ENCODE data around the gene PRKCB.
"Not testable (repeated sequence)": the region's sequence is repeated elsewhere in the genome, so short reads cannot be mapped to it uniquely, and the experiment has no call there.

Gene PRKCB

GRCh38 chr16:24007391-24007790 lies 171.6 kb downstream of the PRKCB start:
- no peak for DNase-seq (ENCODE audit: low spot score)

GRCh38 chr16:24007934-24008333 lies 172.2 kb downstream of the PRKCB start:
- DNase-seq (ENCODE audit: low spot score): no peak

GRCh38 chr16:24009098-24009497 lies 173.3 kb downstream of the PRKCB start:
- DNase-seq (ENCODE audit: low spot score): no peak

GRCh38 chr16:24009955-24010354 lies 174.2 kb downstream of the PRKCB start:
- DNase-seq (ENCODE audit: low spot score): no peak

- DNase-seq (ENCODE audit: low spot score): peak; percentile 93
These were observed 174.8 kb downstream of the PRKCB start for GRCh38 chr16:24010440-24011089.

GRCh38 chr16:24011237-24011636 lies 175.5 kb downstream of the PRKCB start:
- no peak for DNase-seq (ENCODE audit: low spot score)

- no peak for DNase-seq (ENCODE audit: low spot score)
These were observed 177.4 kb downstream of the PRKCB start for GRCh38 chr16:24013054-24013636.

GRCh38 chr16:24013864-24014645 lies 178.3 kb downstream of the PRKCB start:
- DNase-seq (ENCODE audit: low spot score): no peak

GRCh38 chr16:24014955-24015354 lies 179.2 kb downstream of the PRKCB start:
- not testable (repeated sequence) for DNase-seq (ENCODE audit: low spot score)

- no peak for DNase-seq (ENCODE audit: low spot score)
These were observed 180.1 kb downstream of the PRKCB start for GRCh38 chr16:24015923-24016322.

- no peak for DNase-seq (ENCODE audit: low spot score)
These were observed 182.7 kb downstream of the PRKCB start for GRCh38 chr16:24018485-24018884.

- no peak for DNase-seq (ENCODE audit: low spot score)
These were observed 187.0 kb downstream of the PRKCB start for GRCh38 chr16:24022797-24023196.

- no peak for DNase-seq (ENCODE audit: low spot score)
These were observed 187.8 kb downstream of the PRKCB start for GRCh38 chr16:24023621-24024020.

- DNase-seq (ENCODE audit: low spot score): no peak
These were observed 189.2 kb downstream of the PRKCB start for GRCh38 chr16:24024971-24025370.

GRCh38 chr16:24027466-24027865 lies 191.7 kb downstream of the PRKCB start:
- DNase-seq (ENCODE audit: low spot score): no peak

- DNase-seq (ENCODE audit: low spot score): not testable (repeated sequence)
These were observed 194.1 kb downstream of the PRKCB start for GRCh38 chr16:24029841-24030240.

GRCh38 chr16:24035127-24035842 lies 199.5 kb downstream of the PRKCB start:
- no peak for DNase-seq (ENCODE audit: low spot score)

GRCh38 chr16:24036038-24036543 lies 200.3 kb downstream of the PRKCB start:
- DNase-seq (ENCODE audit: low spot score): no peak

GRCh38 chr16:24036614-24037013 lies 200.8 kb downstream of the PRKCB start:
- peak; percentile 76 for DNase-seq (ENCODE audit: low spot score)

GRCh38 chr16:24037335-24037734 lies 201.6 kb downstream of the PRKCB start:
- no peak for DNase-seq (ENCODE audit: low spot score)

- DNase-seq (ENCODE audit: low spot score): peak; percentile 77
These were observed 206.2 kb downstream of the PRKCB start for GRCh38 chr16:24041834-24042631.
